WTC11 (cell line): ENCODE results near the gene SGSH. TPM values are rescaled to one million over a fixed set of nuclear protein-coding genes. Genes with fewer than 3 reads are reported as not detected.

ENCODE experiments used
- ATAC-seq: fragments of 200-7000 bp; cut with Tn5 transposase; 2 replicates; pipeline ENCODE4 v1.10.0; 2021; ENCODE audit warnings: mild to moderate bottlenecking, moderate library complexity
- CTCF ChIA-PET: fragments of 300-600 bp; sonication (Branson Sonifier 250); formaldehyde crosslinking; loops from one replicate; lab custom pipeline; 2021; ENCODE audit warnings: antibody characterized with exemption; lab: Charles Lee
- POLR2A ChIA-PET: fragments of 350-600 bp; sonication (Branson Sonifier 250); formaldehyde crosslinking; loops from one replicate; lab custom pipeline; 2021; ENCODE audit warnings: antibody characterized with exemption; lab: Charles Lee
- DNase-seq: peaks from one replicate; pipeline ENCODE4 v3.0.0; 2021; ENCODE audit warnings: low spot score
- H3K27ac Mint-ChIP-seq: 2 replicates; pipeline ENCODE4 v1.8.0; 2021; ENCODE audit warnings: mixed read lengths
- H3K27me3 Mint-ChIP-seq: 2 replicates; pipeline ENCODE4 v1.8.0; 2021; ENCODE audit warnings: low read depth, mild to moderate bottlenecking, moderate library complexity, mixed read lengths
- H3K36me3 Mint-ChIP-seq: 2 replicates; pipeline ENCODE4 v1.8.0; 2021; ENCODE audit warnings: mixed read lengths
- H3K4me1 Mint-ChIP-seq: 2 replicates; pipeline ENCODE4 v1.8.0; 2022; ENCODE audit warnings: mixed read lengths
- H3K4me3 Mint-ChIP-seq: 2 replicates; pipeline ENCODE4 v1.8.0; 2021; ENCODE audit warnings: mild to moderate bottlenecking, moderate library complexity, mixed read lengths
- H3K9me3 Mint-ChIP-seq: 2 replicates; pipeline ENCODE4 v1.8.0; 2021; ENCODE audit warnings: mixed read lengths
- AFF4 ChIP-seq: sonication (generic); formaldehyde crosslinking; IDR thresholded peaks from 2 replicates; pipeline ENCODE4 v1.8.1; 2023; ENCODE audit warnings: mild to moderate bottlenecking, missing genetic modification reagents, borderline replicate concordance
- ATF3 ChIP-seq: sonication (generic); formaldehyde crosslinking; conservative IDR thresholded peaks from 2 replicates; pipeline ENCODE4 v1.8.1; 2022; ENCODE audit warnings: mild to moderate bottlenecking, missing genetic modification reagents
- ATF6 ChIP-seq: sonication (generic); formaldehyde crosslinking; IDR thresholded peaks from 2 replicates; pipeline ENCODE4 v1.8.1; 2023; ENCODE audit warnings: mild to moderate bottlenecking, missing genetic modification reagents
- E2F1 ChIP-seq: sonication (generic); formaldehyde crosslinking; IDR thresholded peaks from 2 replicates; pipeline ENCODE4 v1.8.0; 2022; ENCODE audit warnings: mild to moderate bottlenecking, missing genetic modification reagents
- E2F5 ChIP-seq: sonication (generic); formaldehyde crosslinking; IDR thresholded peaks from 2 replicates; pipeline ENCODE4 v1.8.1; 2022; ENCODE audit warnings: mild to moderate bottlenecking, moderate library complexity, missing genetic modification reagents
- FOXJ3 ChIP-seq: sonication (generic); formaldehyde crosslinking; IDR thresholded peaks from 2 replicates; pipeline ENCODE4 v1.9.0; 2021; ENCODE audit warnings: missing genetic modification reagents, mild to moderate bottlenecking, borderline replicate concordance
- FOXP1 ChIP-seq: sonication (generic); formaldehyde crosslinking; IDR thresholded peaks from 2 replicates; pipeline ENCODE4 v1.8.0; 2022; ENCODE audit warnings: missing genetic modification reagents, mild to moderate bottlenecking, moderate library complexity, borderline replicate concordance
- GABPB1 ChIP-seq: sonication (generic); formaldehyde crosslinking; IDR thresholded peaks from 2 replicates; pipeline ENCODE4 v1.8.1; 2023; ENCODE audit warnings: mild to moderate bottlenecking, missing genetic modification reagents
- MAX ChIP-seq: sonication (generic); formaldehyde crosslinking; IDR thresholded peaks from 2 replicates; pipeline ENCODE4 v1.8.0; 2022; ENCODE audit warnings: mild to moderate bottlenecking, missing genetic modification reagents
- NFATC4 ChIP-seq: fragments of 250-450 bp; sonication (Bioruptor Pico); IDR thresholded peaks from 2 replicates; pipeline ENCODE4 v1.9.0; 2021; ENCODE audit warnings: mild to moderate bottlenecking
- NFE2L1 ChIP-seq: sonication (generic); formaldehyde crosslinking; IDR thresholded peaks from 2 replicates; pipeline ENCODE4 v1.8.1; 2023; ENCODE audit warnings: missing genetic modification reagents
- NR3C1 ChIP-seq: sonication (generic); formaldehyde crosslinking; conservative IDR thresholded peaks from 2 replicates; pipeline ENCODE4 v1.8.1; 2023; ENCODE audit warnings: low read depth, mild to moderate bottlenecking, missing genetic modification reagents
- TP53 ChIP-seq: sonication (generic); formaldehyde crosslinking; IDR thresholded peaks from 2 replicates; pipeline ENCODE4 v1.8.1; 2023; ENCODE audit warnings: mild to moderate bottlenecking, missing genetic modification reagents
- USF2 ChIP-seq: sonication (generic); formaldehyde crosslinking; IDR thresholded peaks from 2 replicates; pipeline ENCODE4 v1.8.1; 2023; ENCODE audit warnings: mild to moderate bottlenecking, missing genetic modification reagents, moderate library complexity
- ZBTB43 ChIP-seq: sonication (generic); formaldehyde crosslinking; IDR thresholded peaks from 2 replicates; pipeline ENCODE4 v1.8.1; 2023; ENCODE audit warnings: mild to moderate bottlenecking, missing genetic modification reagents
- ZMAT4 ChIP-seq: fragments of 250-450 bp; sonication (Bioruptor Pico); IDR thresholded peaks from 2 replicates; pipeline ENCODE4 v1.9.0; 2021; ENCODE audit warnings: mild to moderate bottlenecking
- ZNF138 ChIP-seq: sonication (generic); formaldehyde crosslinking; conservative IDR thresholded peaks from 2 replicates; pipeline ENCODE4 v1.8.1; 2022; ENCODE audit warnings: mild to moderate bottlenecking, moderate library complexity, missing genetic modification reagents
- ZNF219 ChIP-seq: sonication (generic); formaldehyde crosslinking; IDR thresholded peaks from 2 replicates; pipeline ENCODE4 v1.8.0; 2023; ENCODE audit warnings: missing genetic modification reagents, mild to moderate bottlenecking, borderline replicate concordance
- total RNA-seq: library from RNA; stranded (reverse); gene quantifications from 3 replicates; pipeline ENCODE4 v1.2.3, GENCODE V29; 2021

The SGSH gene
- total RNA-seq, 1 experiment from 2014 or later = 27.7 TPM

- no peak overlapping the region for H3K4me3 Mint-ChIP-seq
- DNase-seq = no peak
- POLR2A ChIA-PET = no interaction called here
- no peaks in the 10 kb centered on the region for H3K27me3 Mint-ChIP-seq
- H3K27ac Mint-ChIP-seq = no peak overlapping the region
- CTCF ChIA-PET = interaction anchor here (1.1 to 1.4 kb wide), 2 partner anchors 81 to 179 kb away, joined by 3 read pairs; partner anchors contain the start of gene GAA
- no peaks in the 10 kb centered on the region for H3K4me1 Mint-ChIP-seq
- no peak for ATAC-seq
- TF ChIP-seq MAX (CRISPR knock-in tag) (no peak), FOXP1 (no peak), FOXJ3 (CRISPR knock-in tag) (no peak), NFE2L1 (no peak), ATF6 (no peak), GABPB1 (no peak), ATF3 (CRISPR knock-in tag) (no peak), NFATC4 (CRISPR knock-in tag) (no peak), E2F1 (CRISPR knock-in tag) (no peak), NR3C1 (CRISPR knock-in tag) (no peak)
- no peaks in the 10 kb centered on the region for H3K36me3 Mint-ChIP-seq
- no peaks in the 10 kb centered on the region for H3K9me3 Mint-ChIP-seq
Measured at GRCh38 chr17:80182118-80182844, 37.9 kb downstream of the SGSH start.

- H3K9me3 Mint-ChIP-seq = no peaks in the 10 kb centered on the region
- no peak overlapping the region for H3K27ac Mint-ChIP-seq
- no peak for ATAC-seq
- no peaks in the 10 kb centered on the region for H3K27me3 Mint-ChIP-seq
- CTCF ChIA-PET = interaction anchor here (0.6 to 1.1 kb wide), 2 partner anchors 180 to 215 kb away, joined by 3 to 4 read pairs; no protein-coding TSS in a partner anchor
- no peaks in the 10 kb centered on the region for H3K4me1 Mint-ChIP-seq
- no peak for TF ChIP-seq AFF4 (CRISPR knock-in tag)
- TF ChIP-seq, all 79 proteins: peak for 0
- DNase-seq = no peak
- POLR2A ChIA-PET = no interaction called here
- Mint-ChIP-seq H3K4me3 (no peak overlapping the region), H3K36me3 (no peaks in the 10 kb centered on the region)
Measured at GRCh38 chr17:80181431-80181830, 38.7 kb downstream of the SGSH start.

- ATAC-seq (no peak), DNase-seq (no peak)
- POLR2A ChIA-PET = no interaction called here
- Mint-ChIP-seq H3K4me1 (peaks cover 3% of the 10 kb centered on the region), H3K27ac (no peak overlapping the region), H3K9me3 (no peaks in the 10 kb centered on the region), H3K36me3 (no peaks in the 10 kb centered on the region), H3K4me3 (no peak overlapping the region), H3K27me3 (no peaks in the 10 kb centered on the region)
- CTCF ChIA-PET = interaction anchor here (0.6 to 1.9 kb wide), 2 partner anchors 40 to 79 kb away, joined by 3 to 6 read pairs; partner anchors contain the start of genes GAA and SLC26A11
- no peak for TF ChIP-seq USF2 (CRISPR knock-in tag)
- no peak for TF ChIP-seq NFATC4 (CRISPR knock-in tag)
- TF ChIP-seq ZMAT4 = no peak
- no peak for TF ChIP-seq FOXP1
- TF ChIP-seq TP53 = no peak
- no peak for TF ChIP-seq E2F5 (CRISPR knock-in tag)
- no peak for TF ChIP-seq ZNF219 (CRISPR knock-in tag)
- no peak for TF ChIP-seq ZBTB43 (CRISPR knock-in tag)
- no peak for TF ChIP-seq ZNF138
Measured at GRCh38 chr17:80180192-80180591, 39.9 kb downstream of the SGSH start.
